Heart left ventricle (tissue), 13 donors: ENCODE results near the gene IL32.

Experiments
- POLR2A ChIP-seq, 2 donors: fragments of 450-650 bp; IDR thresholded peaks; one replicate each; pipeline ENCODE4 v1.6.1; 2017; ENCODE audit warnings: antibody characterized with exemption in 2 of 2, mild to moderate bottlenecking in 2 of 2, moderate library complexity in 2 of 2
- TF ChIP-seq, protein P1 (sequence below), 12 donors: fragments of 200-600 bp; sonication (generic) in 4 of 12; IDR thresholded peaks; one replicate each; pipeline versions ENCODE4 v1.5.0 to v1.8.0; 2018 to 2022; ENCODE audit warnings: antibody characterized with exemption in 12 of 12, mild to moderate bottlenecking in 5 of 12
- donor health status: ischemic (EF 13 %, LVEDD 7.1; RV severe dilation, severe dysfunction).
- donor health status: DM: no; HTN: yes; CAD: no.
- donor health status: DM: no; HTN: no; CAD: no.
- donor health status: ischemic (EF 25% LVEDD 6.9; RV normal size, moderate dysfunction).
- donor health status: ischemic (EF 25% LVEDD 5.7; RV mildly dilated, moderate dysfunction).
- donor health status: ischemic (EF 35%, LVEDD 5.7; RV mildly dilated, moderate dysfunction).
- donor health status: nonischemic (EF 11% LVEDD 7.7; RV severe dilation, severe dysfunction).
- donor health status: DM: yes; HTN: yes; CAD: no.
- donor health status: PGD.
- donor health status: ischemic (EF 29% LVEDD 5.4; RV normal size, mild dysfunction).
- donor health status: nonischemic (EF 23%, LVEDD 6.1; RV moderate dilation, normal function).

DNA sequence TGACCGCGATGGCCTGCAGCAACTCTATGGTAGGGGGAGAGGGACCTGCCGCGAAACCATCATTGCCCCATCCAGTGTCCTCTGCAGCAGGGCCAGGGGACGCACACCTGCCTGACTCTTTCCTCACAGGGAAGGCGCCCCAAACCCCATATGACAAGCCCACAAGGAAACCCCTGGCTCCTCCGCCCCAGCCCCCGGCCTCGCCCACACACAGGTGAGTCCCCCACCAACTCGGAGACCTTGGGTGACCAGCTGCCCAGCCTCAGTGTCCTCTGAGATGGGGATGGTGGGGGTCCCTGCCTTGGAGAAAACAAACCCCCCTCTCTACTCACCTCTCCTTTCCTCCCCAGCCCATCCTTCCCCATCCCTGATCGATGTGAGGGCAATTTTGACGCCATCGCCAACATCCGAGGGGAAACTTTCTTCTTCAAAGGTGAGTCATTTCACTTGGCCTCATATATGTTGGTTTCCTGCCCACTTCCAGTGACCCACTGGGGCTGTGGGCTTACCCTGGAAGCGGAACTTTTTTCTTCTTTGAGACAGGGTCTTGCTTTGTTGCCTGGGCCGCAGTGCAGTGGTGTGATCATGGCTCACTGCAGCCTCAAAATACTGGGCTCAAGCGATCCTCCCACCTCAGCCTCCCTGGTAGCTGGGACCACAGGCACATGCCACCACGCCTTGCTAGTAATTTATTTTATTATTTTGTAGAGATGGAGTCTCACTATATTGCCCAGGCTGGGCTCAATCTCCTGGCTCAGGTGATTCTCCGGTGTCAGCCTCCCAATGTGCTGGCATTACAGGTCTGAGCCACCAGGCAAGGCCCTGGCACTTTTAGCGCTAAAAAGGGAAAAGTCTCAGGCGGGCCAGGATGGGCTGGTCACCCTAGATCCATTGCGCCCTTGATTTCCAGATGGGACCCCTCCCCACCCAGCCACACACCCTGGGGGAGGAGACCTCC lies 8.0 kb upstream of the IL32 start:
- TF ChIP-seq, protein P1, sequence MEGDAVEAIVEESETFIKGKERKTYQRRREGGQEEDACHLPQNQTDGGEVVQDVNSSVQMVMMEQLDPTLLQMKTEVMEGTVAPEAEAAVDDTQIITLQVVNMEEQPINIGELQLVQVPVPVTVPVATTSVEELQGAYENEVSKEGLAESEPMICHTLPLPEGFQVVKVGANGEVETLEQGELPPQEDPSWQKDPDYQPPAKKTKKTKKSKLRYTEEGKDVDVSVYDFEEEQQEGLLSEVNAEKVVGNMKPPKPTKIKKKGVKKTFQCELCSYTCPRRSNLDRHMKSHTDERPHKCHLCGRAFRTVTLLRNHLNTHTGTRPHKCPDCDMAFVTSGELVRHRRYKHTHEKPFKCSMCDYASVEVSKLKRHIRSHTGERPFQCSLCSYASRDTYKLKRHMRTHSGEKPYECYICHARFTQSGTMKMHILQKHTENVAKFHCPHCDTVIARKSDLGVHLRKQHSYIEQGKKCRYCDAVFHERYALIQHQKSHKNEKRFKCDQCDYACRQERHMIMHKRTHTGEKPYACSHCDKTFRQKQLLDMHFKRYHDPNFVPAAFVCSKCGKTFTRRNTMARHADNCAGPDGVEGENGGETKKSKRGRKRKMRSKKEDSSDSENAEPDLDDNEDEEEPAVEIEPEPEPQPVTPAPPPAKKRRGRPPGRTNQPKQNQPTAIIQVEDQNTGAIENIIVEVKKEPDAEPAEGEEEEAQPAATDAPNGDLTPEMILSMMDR (IDR thresholded peaks at IDR 0.05) = no peak
- no peak for TF ChIP-seq POLR2A (IDR thresholded peaks at IDR 0.05)
